ENCODE data around the gene TSEN34. TPM values are rescaled to one million over a fixed set of nuclear protein-coding genes. Genes with fewer than 3 reads are reported as not detected.
A peak's percentile ranks its signal among the peaks of the same experiment; 100 is the strongest.
"Not testable (repeated sequence)": the region's sequence is repeated elsewhere in the genome, so short reads cannot be mapped to it uniquely, and the experiment has no call there.

Gene TSEN34
- total and polyA plus RNA-seq, 7 donors = 15.5 to 44.6 (median 20.2) TPM

DNA sequence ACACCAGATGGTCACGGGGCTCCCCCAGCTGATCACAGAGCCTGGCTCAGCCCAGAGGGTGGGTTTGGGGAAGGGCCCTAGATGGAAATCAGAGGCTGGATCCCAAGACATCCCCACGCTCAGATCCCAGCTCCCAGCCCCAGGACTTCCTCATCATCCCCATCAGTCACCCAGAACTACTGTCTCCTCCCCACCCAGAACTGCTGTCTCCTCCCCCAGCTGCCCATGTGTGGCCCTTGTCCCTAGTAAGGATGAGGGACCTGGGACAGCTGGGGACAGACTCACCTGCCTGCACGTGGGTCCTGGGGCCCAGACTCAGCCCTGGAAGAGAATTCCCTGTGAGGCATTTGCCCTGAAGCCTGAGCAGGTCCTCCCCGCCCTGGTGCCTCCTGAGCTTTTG is 51.1 kb downstream of the TSEN34 start:
- H3K27ac ChIP-seq; H3K4me3 ChIP-seq; H3K9me3 ChIP-seq; intact Hi-C loops (cut with DNase I); H3K4me1 ChIP-seq; H3K27me3 ChIP-seq (ENCODE audit: insufficient read depth in 3 of 3, low read length in 2 of 3); DNase-seq; H3K36me3 ChIP-seq (ENCODE audit: insufficient read depth in 1 of 2, low read depth in 1 of 2); ATAC-seq: not testable (repeated sequence)
- 55 to 69% methylated on average over 3 to 4 of the region's 4 CpGs; no CpG with 5 or more reads in 1 of the 3 donors for WGBS, 3 donors

- H3K4me3 ChIP-seq; H3K27me3 ChIP-seq (ENCODE audit: insufficient read depth in 3 of 3, low read length in 2 of 3); H3K4me1 ChIP-seq; DNase-seq; H3K36me3 ChIP-seq (ENCODE audit: insufficient read depth in 1 of 2, low read depth in 1 of 2); H3K9me3 ChIP-seq; H3K27ac ChIP-seq; intact Hi-C loops (cut with DNase I): not testable (repeated sequence)
- WGBS, 3 donors = 60 to 70% methylated on average over 3 to 6 of the region's 6 CpGs; no CpG with 5 or more reads in 1 of the 3 donors
- ATAC-seq = peak in 3 of 4 donors; percentile 34 to 41 (median 37)
Observed at GRCh38 chr19:54242646-54243045, 51.5 kb downstream of the TSEN34 start, which contains the start of gene LILRA6. TSS of gene LILRA6 (minus strand) at chr19:54242790.

DNA sequence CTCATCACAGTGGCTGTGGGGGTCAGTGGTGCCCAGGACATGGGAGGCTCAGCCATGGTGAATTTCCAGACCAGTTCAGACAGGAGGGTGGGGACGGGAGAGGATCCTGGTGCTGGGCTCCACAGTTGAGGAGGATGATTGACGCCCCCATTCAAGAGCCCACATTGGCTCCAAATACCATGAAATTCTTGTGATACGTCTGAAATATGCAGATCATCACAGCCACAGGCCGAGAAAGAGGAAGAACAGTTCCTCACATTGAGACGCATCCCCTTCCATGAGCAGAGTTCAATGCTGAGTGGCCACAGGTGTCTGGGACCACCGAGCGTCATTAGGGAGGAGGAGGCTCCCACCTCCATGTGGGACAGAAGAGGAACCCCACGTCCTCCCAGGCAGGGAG is 52.7 kb downstream of the TSEN34 start:
- not testable (repeated sequence) for H3K4me3 ChIP-seq; H3K27me3 ChIP-seq (ENCODE audit: insufficient read depth in 3 of 3, low read length in 2 of 3); H3K9me3 ChIP-seq; ATAC-seq; DNase-seq; H3K4me1 ChIP-seq; H3K36me3 ChIP-seq (ENCODE audit: insufficient read depth in 1 of 2, low read depth in 1 of 2); H3K27ac ChIP-seq
- WGBS, 3 donors = 49 to 51% methylated on average over 5 to 7 of the region's 8 CpGs; no CpG with 5 or more reads in 1 of the 3 donors
- intact Hi-C loops (cut with DNase I) = loop anchor here in 1 of 2 donors (2.0 kb wide), 1 partner anchor 21 kb away; the partner anchor contains the start of gene LILRB3

Other genes with a start within 250 kb of the TSEN34 start
- gene CACNG8, start 228.4 kb upstream of the TSEN34 start, total RNA-seq = under 1 TPM; 0.15 to 0.26 (median 0.17) TPM
- under 1 TPM; 0.04 to 0.42 (median 0.08) TPM for gene CACNG8, start 228.4 kb upstream of the TSEN34 start, polyA plus RNA-seq
- gene CACNG6, start 199.7 kb upstream of the TSEN34 start, total RNA-seq = 10 to 100 TPM; 18.4 to 33.1 (median 28.5) TPM
- gene CACNG6, start 199.7 kb upstream of the TSEN34 start, polyA plus RNA-seq = 10 to 100 TPM in 2 of 3 donors, 1 to 10 TPM in 1; 2.1 to 20.4 (median 19.0) TPM
- gene VSTM1, start 127.4 kb upstream of the TSEN34 start, total RNA-seq = not detected
- not detected for gene VSTM1, start 127.4 kb upstream of the TSEN34 start, polyA plus RNA-seq
- gene TARM1, start 109.9 kb upstream of the TSEN34 start, total RNA-seq = not detected
- gene TARM1, start 109.9 kb upstream of the TSEN34 start, polyA plus RNA-seq = not detected
- under 1 TPM; 0.22 to 0.99 (median 0.70) TPM for gene OSCAR, start 90.5 kb upstream of the TSEN34 start, total RNA-seq
- under 1 TPM; 0.10 to 0.33 (median 0.31) TPM for gene OSCAR, start 90.5 kb upstream of the TSEN34 start, polyA plus RNA-seq
- 100 to 1,000 TPM; 260 to 361 (median 307) TPM for gene NDUFA3, start 88.5 kb upstream of the TSEN34 start, total RNA-seq
- 100 to 1,000 TPM; 302 to 473 (median 338) TPM for gene NDUFA3, start 88.5 kb upstream of the TSEN34 start, polyA plus RNA-seq
- gene TFPT, start 75.7 kb upstream of the TSEN34 start, total RNA-seq = 10 to 100 TPM; 11.0 to 22.9 (median 13.8) TPM
- gene TFPT, start 75.7 kb upstream of the TSEN34 start, polyA plus RNA-seq = 10 to 100 TPM; 23.7 to 38.3 (median 25.2) TPM
- 10 to 100 TPM; 32.3 to 41.6 (median 36.4) TPM for gene PRPF31, start 75.6 kb upstream of the TSEN34 start, total RNA-seq
- gene PRPF31, start 75.6 kb upstream of the TSEN34 start, polyA plus RNA-seq = 10 to 100 TPM; 32.5 to 54.3 (median 52.9) TPM
- 10 to 100 TPM; 19.4 to 28.4 (median 20.4) TPM for gene CNOT3, start 53.5 kb upstream of the TSEN34 start, total RNA-seq
- 10 to 100 TPM; 14.1 to 16.1 (median 16.1) TPM for gene CNOT3, start 53.5 kb upstream of the TSEN34 start, polyA plus RNA-seq
- gene LENG1, start 31.6 kb upstream of the TSEN34 start, total RNA-seq = 10 to 100 TPM in 1 of 4 donors, 1 to 10 TPM in 3; 5.8 to 10.2 (median 7.0) TPM
- 10 to 100 TPM; 11.4 to 19.6 (median 12.1) TPM for gene LENG1, start 31.6 kb upstream of the TSEN34 start, polyA plus RNA-seq
- gene TMC4, start 18.1 kb upstream of the TSEN34 start, total RNA-seq = 1 to 10 TPM in 1 of 4 donors, under 1 TPM in 2, not detected in 1; 0.55 to 2.5 (median 0.74) TPM
- gene TMC4, start 18.1 kb upstream of the TSEN34 start, polyA plus RNA-seq = under 1 TPM; 0.64 to 0.70 (median 0.70) TPM
- gene MBOAT7, start 1.7 kb upstream of the TSEN34 start, total RNA-seq = 10 to 100 TPM in 3 of 4 donors, 1 to 10 TPM in 1; 6.2 to 17.8 (median 11.4) TPM
- 10 to 100 TPM in 1 of 3 donors, 1 to 10 TPM in 2; 6.3 to 11.4 (median 8.4) TPM for gene MBOAT7, start 1.7 kb upstream of the TSEN34 start, polyA plus RNA-seq
- 100 to 1,000 TPM; 479 to 705 (median 663) TPM for gene RPS9, start 9.6 kb downstream of the TSEN34 start, total RNA-seq
- 1,000 to 10,000 TPM; 1,294 to 2,049 (median 1,972) TPM for gene RPS9, start 9.6 kb downstream of the TSEN34 start, polyA plus RNA-seq
- gene LILRB3, start 31.7 kb downstream of the TSEN34 start, total RNA-seq = 1 to 10 TPM; 1.9 to 3.8 (median 2.3) TPM
- 1 to 10 TPM in 1 of 3 donors, under 1 TPM in 2; 0.32 to 1.2 (median 0.40) TPM for gene LILRB3, start 31.7 kb downstream of the TSEN34 start, polyA plus RNA-seq
- gene LILRA6, start 51.5 kb downstream of the TSEN34 start, total RNA-seq = 1 to 10 TPM in 3 of 4 donors, under 1 TPM in 1; 0.54 to 1.6 (median 1.3) TPM
- under 1 TPM; 0.22 to 0.48 (median 0.42) TPM for gene LILRA6, start 51.5 kb downstream of the TSEN34 start, polyA plus RNA-seq
- gene LILRB5, start 66.0 kb downstream of the TSEN34 start, total RNA-seq = 1 to 10 TPM; 2.2 to 5.1 (median 4.4) TPM
- 1 to 10 TPM in 2 of 3 donors, under 1 TPM in 1; 0.95 to 1.3 (median 1.1) TPM for gene LILRB5, start 66.0 kb downstream of the TSEN34 start, polyA plus RNA-seq
- gene LILRB2, start 89.8 kb downstream of the TSEN34 start, total RNA-seq = 1 to 10 TPM in 3 of 4 donors, under 1 TPM in 1; 0.79 to 2.4 (median 1.7) TPM
- gene LILRB2, start 89.8 kb downstream of the TSEN34 start, polyA plus RNA-seq = 1 to 10 TPM in 1 of 3 donors, under 1 TPM in 2; 0.41 to 1.3 (median 0.42) TPM
- 1 to 10 TPM in 3 of 4 donors, not detected in 1; 1.1 to 2.2 (median 1.1) TPM for gene LILRA5, start 121.9 kb downstream of the TSEN34 start, total RNA-seq
- gene LILRA5, start 121.9 kb downstream of the TSEN34 start, polyA plus RNA-seq = 1 to 10 TPM in 1 of 3 donors, under 1 TPM in 2; 0.44 to 1.2 (median 0.52) TPM
- 1 to 10 TPM in 1 of 4 donors, not detected in 3; 1.1 TPM for gene LILRA4, start 147.9 kb downstream of the TSEN34 start, total RNA-seq
- not detected for gene LILRA4, start 147.9 kb downstream of the TSEN34 start, polyA plus RNA-seq
- gene LAIR1, start 173.6 kb downstream of the TSEN34 start, total RNA-seq = 1 to 10 TPM; 3.4 to 6.2 (median 4.0) TPM
- 1 to 10 TPM in 1 of 3 donors, under 1 TPM in 2; 0.93 to 2.4 (median 0.95) TPM for gene LAIR1, start 173.6 kb downstream of the TSEN34 start, polyA plus RNA-seq
- gene TTYH1, start 224.2 kb downstream of the TSEN34 start, total RNA-seq = 1 to 10 TPM in 1 of 4 donors, under 1 TPM in 2, not detected in 1; 0.34 to 1.9 (median 0.67) TPM
- under 1 TPM; 0.38 to 0.63 (median 0.40) TPM for gene TTYH1, start 224.2 kb downstream of the TSEN34 start, polyA plus RNA-seq